Activated CD4-positive, alpha-beta T cell treated with anti-CD3 and anti-CD28 coated beads for 1 hour (primary cell): ENCODE data around the gene MAML1.
"Not testable (repeated sequence)": the region's sequence is repeated elsewhere in the genome, so short reads cannot be mapped to it uniquely, and the experiment has no call there.

Experiments used
- DNase-seq: peaks from one replicate; pipeline ENCODE4 v3.0.0-alpha.2; 2020

Gene MAML1, protein sequence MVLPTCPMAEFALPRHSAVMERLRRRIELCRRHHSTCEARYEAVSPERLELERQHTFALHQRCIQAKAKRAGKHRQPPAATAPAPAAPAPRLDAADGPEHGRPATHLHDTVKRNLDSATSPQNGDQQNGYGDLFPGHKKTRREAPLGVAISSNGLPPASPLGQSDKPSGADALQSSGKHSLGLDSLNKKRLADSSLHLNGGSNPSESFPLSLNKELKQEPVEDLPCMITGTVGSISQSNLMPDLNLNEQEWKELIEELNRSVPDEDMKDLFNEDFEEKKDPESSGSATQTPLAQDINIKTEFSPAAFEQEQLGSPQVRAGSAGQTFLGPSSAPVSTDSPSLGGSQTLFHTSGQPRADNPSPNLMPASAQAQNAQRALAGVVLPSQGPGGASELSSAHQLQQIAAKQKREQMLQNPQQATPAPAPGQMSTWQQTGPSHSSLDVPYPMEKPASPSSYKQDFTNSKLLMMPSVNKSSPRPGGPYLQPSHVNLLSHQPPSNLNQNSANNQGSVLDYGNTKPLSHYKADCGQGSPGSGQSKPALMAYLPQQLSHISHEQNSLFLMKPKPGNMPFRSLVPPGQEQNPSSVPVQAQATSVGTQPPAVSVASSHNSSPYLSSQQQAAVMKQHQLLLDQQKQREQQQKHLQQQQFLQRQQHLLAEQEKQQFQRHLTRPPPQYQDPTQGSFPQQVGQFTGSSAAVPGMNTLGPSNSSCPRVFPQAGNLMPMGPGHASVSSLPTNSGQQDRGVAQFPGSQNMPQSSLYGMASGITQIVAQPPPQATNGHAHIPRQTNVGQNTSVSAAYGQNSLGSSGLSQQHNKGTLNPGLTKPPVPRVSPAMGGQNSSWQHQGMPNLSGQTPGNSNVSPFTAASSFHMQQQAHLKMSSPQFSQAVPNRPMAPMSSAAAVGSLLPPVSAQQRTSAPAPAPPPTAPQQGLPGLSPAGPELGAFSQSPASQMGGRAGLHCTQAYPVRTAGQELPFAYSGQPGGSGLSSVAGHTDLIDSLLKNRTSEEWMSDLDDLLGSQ

DNA sequence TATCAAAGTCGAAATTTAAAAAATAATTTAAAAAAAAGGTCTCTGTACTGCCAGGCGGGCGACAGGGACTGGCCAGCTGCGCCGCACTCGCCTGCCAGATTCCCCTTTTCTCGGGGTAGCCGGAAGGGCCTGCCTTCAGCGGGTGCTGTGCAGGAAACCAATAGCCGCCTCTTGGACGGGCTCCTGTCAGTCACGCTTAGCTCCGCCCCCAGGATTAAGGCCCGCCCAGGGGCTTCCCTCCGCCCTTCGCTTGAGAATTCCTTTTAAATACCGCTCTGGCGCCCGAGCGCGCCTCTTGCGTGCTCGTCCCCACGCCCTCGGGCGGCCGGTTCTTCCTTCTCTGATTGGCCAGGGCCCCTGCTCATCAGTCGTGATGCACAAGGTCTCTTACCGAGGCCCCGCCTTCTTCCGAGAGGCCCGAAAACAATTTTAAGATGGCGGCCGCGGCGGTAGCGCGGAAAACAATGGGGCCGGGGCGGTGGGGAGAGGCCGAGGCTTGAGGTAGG is at the start of gene MAML1:
MAML1 (plus strand) TSS at position 411 of the 506 bp plus-strand sequence. CDS start 291 bp downstream, outside the sequence.
- DNase-seq: peak; percentile 98

DNA sequence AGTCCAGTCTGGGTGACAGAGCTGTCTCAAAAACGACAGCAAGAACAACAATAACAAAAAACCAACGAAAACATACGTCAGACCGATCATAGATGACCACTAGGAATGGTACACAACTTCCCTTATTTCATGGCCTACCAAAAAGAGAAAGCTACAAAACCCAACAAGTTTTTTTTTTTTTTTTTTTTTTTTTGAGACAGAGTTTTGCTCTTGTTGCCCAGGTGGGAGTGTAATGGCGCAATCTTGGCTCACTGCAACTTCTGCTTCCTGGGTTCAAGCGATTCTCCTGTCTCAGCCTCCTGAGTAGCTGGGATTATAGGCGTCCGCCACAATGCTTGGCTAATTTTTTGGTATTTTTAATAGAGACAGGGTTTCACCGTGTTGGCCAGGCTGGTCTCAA is 43.4 kb upstream of the MAML1 start:
- not testable (repeated sequence) for DNase-seq

DNA sequence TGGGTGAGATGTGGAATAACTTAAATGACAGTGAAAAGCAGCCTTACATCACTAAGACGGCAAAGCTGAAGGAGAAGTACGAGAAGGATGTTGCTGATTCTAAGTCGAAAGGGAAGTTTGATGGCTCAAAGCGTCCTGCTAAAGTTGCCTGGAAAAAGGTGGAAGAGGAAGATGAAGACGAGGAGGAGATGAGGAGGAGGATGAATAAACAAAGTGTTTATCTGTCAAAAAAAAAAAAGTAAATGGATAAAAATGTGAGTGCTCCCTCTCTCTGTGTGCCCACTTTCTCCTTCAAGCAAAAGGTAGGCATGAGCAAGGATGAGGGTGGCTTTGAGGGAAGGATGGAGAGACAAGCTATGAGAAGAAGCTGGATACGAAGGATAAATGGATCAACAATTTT is 38.1 kb upstream of the MAML1 start:
- DNase-seq: no peak

DNA sequence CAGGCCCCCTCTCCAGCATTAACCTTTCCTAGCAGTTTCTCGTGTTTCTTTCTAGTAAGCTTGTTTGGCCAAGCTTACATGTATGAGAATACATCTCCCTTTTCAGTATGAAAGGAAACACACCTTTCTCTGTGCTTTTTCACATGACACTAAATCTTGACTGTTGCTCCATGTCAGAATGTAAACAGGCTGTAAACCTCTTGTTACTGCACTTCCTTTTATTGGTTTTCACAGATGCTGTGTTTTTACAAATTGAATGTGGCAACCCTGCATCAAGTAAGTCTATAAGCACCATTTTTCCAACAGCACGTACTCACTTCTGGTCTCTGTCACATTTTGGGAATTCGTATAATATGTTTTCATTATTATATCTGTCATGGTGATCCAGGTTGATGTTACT is 36.0 kb upstream of the MAML1 start:
- DNase-seq: no peak

DNA sequence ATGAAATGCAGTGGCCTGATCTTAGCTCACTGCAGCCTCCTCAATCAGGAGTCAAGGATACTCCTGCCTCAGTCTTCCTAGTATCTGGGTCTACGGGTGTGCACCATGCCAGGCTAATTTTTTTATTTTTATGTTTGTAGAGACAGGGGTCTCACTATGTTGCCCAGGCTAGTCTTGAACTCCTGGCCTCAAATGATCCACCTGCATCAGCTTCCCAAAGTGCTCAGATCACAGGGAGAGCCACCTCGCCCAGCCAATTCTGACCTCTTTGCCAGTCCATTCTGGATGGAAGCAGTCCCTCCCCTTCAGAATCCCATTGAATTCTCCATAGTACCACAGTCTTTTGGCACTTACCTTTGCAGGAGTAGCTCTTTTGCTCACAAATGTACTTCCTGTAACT is 35.5 kb upstream of the MAML1 start:
- no peak for DNase-seq

DNA sequence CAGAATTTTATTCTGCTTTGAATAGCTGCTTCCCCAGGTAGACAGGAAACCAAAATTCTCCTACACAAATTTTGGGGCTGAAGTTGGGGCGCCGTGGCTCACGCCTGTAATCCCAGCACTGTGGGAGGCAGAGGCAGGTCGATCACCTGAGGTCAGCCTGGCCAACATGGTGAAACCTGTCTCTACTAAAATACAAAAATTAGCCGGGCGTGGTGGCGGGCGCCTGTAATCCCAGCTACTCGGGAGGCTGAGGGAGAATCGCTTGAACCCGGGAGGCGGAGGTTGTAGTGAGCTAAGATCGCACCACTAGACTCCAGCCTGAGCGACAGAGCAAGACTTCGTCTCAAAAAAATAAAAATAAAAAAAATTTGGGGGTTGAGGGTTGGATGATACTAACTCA is 35.1 kb upstream of the MAML1 start:
- DNase-seq: not testable (repeated sequence)

DNA sequence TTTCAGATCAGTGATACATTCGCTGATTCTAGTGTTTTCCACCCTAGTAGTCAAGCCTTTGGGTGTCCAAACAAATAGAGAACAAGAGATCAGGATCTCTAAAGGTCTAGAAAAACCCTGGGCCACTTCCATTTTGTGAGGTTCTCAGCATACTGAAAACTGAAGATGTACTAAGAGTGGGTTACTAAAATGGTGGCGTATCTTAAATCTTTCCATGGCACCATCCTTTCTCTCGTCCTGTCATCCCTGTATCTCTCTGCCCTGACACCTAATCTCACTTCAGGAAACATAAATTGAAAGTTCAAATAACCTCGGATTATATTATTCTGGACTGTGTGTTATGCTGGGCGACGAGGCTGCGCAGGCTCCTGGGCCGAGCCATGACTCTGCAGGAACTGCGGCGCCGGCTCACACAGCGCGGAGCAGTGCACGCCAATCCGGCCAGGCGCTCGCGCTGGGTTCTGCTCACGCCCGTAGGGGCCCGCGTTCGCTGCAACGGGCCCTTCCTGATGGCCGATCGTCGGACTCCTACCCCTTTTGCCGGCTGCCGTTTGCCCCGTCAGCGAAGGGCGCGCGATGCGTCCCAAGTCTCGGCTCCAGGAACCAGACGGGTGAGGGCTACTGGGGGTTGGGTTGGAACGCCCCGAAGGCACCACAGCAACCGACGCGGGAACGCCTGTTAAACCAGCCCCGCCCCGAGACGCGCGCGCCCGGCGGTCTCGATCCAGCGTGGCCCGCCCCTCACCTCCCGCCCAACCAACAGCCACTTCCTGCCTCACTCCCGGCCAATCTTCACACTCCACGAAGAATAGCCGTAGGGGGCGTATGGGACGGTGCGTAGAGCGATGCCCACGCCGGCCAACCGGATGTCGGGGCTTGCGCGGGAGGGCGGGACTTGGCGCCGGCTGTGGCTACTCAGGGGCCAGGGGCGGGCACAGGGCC is 34.4 kb upstream of the MAML1 start:
- peak; percentile 98 for DNase-seq

DNA sequence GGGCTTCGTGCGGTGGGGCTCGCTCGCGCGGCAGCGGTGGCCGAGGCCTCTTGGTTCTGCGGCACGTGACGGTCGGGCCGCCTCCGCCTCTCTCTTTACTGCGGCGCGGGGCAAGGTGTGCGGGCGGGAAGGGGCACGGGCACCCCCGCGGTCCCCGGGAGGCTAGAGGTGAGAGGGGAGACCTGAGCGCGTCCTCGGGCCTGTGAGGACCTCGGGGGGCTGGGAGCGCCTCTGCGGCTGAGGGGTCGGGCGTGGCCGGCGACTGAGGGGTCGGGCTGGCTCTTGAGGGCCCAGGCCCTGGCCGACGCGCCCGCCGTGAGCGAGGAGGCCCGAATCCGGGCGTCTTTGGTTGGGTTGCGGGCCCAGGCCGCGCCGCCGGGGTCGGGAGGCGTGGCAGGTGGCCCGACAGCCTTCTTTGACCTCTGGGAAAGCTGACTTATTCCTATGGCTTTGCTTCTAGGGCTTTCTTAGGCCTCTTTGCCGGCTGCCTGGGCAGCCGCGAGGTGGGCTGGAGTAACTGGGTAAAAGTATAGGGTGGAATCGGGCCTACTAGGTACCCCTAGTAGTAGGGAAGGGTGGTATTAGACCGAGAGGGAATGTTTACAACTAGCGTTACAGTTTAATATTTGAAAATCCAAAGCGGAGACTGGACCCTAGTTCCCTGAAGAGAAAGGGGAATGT is 33.5 kb upstream of the MAML1 start, which contains the start of gene CANX:
CANX (plus strand) TSS at position 33 of the 681 bp plus-strand sequence. CDS start 6,715 bp downstream, outside the sequence.
- DNase-seq: no peak

DNA sequence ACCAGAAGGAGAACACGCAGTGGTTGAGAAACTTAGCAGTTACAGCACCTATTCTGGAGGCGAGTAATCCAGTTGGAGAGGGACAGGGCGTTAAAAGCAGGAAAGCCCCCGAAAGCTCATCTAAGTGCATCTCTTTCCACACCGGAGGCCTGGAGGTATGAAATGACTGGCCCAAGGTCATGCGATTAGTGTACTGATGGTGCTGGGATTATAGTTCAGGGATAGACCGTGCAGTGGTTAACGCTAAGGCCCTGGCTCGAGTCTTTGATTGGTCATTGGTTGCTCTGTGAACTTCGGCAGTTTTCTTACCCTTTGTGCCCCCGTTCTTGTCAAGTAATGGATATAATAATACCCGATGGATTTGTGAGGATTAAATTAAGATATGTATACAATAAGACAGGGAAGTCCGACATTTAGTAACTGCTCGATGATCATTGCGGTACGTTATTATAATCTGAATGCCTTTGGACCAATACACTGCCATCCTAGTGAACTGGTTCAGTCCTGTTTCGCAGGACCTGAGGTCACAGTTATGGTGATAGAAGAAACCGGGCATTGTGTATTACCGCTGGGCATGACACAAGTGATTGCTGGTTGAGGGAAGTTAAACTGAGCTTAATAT is 32.9 kb upstream of the MAML1 start:
- no peak for DNase-seq

DNA sequence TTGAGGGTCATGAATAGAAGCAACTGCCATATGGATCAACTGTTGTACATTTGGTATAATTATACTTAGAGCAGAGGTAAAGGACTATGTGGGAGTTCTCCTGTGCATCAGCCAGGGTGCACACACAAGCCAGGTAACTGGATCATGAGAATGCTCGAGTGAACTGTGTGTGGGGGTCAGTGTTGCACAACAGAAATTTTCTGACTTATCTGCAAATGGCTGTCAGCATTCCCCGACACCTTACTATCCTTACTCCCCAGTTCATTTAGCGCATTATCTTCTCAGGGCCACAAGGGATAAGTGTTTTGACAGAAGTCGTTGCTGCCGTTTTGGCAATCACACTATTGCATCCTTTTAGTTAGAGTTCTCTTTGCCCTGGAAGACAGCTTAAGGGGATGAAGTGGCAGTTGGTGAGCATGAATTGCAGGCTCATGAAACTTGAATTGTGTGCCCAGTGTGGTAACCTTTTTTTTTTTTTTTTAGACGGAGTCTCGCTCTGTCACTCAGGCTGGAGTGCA is 32.2 kb upstream of the MAML1 start:
- DNase-seq: no peak

DNA sequence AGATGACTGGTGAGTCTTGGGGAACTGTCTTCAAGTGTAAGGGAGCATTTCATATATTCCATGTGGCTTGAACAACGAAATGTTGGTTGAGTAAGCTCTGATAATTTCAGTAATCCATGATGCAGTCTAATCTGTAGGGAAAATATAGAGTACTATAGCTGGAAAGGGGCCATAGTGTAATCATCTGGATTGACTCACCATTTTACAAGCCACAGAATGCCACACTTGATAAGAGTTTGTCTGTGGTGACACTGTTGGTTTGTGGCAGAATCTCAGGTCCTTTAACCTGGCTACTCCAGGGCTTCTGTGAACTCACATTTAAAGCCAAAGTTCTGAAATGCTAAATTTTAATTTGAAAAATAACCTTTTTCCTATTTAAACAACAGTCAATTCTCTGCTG is 16.3 kb upstream of the MAML1 start:
- DNase-seq: no peak

DNA sequence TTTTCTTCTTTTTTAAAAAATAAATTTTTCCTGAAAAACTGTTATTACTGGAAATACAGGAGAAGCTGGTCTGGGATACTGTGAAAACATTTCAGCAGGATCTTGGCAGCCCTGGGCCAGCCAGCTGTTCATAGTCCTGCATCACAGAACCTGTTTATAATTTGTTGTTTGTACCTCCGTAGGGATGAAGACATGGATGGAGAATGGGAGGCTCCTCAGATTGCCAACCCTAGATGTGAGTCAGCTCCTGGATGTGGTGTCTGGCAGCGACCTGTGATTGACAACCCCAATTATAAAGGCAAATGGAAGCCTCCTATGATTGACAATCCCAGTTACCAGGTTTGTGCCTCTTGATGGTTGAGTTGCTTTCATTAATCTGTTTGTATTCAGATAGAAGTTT is 12.4 kb upstream of the MAML1 start:
- no peak for DNase-seq

DNA sequence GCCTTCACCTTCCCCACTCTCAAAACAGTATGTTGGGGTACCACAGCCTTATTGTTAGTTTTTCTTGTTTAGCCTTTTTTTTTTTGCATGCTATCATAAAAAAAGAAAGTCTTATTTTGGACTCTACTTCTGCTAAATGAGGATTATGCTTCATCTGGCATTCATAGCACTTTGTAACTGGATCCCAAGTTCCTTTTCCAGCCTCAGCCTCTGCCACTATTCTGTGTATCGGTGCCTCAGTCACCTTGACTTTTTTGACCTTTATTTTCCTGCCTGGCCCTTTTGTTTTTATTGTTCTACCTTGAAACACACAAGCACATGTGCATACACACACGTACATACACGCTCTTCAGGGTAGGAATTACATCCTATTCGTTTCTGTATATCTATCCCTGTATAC is 8.5 kb upstream of the MAML1 start:
- no peak for DNase-seq

DNA sequence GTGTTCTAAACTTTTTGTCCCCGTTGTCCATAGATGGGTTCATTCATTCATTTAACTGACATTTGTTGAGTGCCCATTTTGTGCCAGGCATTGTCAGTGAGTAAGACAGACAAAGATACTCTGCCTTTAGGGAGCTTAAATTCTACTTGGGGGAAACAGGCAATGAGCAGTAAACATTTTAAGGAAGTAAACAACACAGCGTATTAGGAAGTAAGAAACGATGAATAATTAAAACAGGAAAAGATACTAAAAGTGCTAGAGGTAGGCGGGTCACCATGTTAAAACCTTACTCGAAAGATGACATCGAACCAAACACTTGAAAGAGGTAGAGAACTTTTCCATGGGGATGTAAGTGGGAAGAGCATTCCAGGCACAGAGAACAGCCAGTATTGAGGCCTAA is 5.5 kb upstream of the MAML1 start:
- DNase-seq: no peak

DNA sequence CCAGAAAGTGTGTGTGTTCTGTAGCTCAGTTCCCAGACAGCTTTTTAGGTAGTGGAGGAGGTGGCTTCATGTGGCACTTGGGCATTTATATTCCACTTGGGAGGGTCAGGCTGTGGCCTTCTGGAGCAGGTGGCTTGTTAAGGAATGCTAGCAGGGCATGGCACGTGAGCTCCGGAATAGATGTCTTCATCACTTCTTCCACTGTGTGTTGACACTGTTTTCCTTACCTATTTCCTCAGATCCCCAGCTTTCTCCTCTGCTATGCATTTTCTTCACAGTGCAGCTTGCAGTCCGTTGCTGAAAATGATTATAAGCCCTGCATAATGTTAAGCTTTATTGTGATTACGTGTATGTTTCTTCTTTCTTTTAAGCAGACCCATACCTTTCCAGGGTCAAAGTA is 3.3 kb upstream of the MAML1 start:
- no peak for DNase-seq

DNA sequence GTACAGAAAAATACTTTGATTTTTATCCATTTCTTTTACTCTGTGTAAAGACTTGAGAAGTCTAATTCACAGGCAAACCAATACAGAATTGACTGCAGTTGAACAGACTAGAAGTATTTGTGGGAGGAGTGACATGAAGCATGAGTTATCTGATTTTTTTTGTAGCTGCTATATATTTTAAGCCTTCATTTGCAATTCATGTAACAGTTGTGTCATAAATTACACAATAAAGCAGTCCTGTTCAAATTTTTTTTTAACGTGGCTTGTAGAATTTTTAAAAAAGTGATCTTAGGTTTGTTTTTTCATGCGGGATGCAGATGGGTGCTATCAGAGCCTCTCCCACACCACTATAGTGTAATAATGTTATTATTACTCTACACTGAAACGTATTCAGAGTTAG is 2.9 kb upstream of the MAML1 start:
- DNase-seq: no peak

DNA sequence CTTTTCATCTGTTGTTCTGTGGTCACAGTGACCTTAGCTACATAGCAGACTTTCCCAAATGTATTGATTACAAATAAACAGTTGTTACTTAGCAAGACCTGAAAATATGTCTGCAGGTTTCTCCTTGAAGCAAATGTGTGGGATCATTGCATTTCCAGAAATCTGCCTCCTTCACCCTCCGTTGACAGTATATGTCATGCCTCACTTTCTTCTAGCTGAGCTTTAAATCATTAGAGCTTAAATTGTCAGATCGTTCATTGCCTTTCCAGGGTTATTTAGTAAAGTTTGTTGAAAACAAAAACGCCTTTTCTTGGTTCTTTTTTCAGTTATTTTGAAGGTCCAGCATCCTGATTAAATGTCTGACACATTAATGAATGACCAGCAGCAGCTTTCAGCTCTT is 2.3 kb upstream of the MAML1 start:
- no peak for DNase-seq

DNA sequence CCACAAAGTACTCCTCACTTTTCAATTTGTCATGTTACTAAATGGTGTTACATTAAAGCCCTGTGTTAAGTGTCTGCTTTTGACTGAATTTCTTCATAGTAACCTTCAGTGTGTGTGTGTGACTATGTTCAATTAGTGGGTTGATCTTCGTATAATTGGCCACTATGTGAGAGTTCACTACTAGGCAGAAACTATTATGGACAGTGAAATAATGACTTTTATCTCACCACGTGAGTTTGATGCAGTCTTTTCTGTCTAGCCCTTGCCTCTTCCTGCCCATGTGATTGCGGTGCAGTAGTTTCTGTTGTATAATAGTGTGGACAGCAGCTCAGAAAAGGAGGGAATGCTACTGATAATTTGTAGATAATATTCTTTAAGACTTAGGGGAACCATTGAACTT is 1.8 kb upstream of the MAML1 start:
- DNase-seq: no peak

DNA sequence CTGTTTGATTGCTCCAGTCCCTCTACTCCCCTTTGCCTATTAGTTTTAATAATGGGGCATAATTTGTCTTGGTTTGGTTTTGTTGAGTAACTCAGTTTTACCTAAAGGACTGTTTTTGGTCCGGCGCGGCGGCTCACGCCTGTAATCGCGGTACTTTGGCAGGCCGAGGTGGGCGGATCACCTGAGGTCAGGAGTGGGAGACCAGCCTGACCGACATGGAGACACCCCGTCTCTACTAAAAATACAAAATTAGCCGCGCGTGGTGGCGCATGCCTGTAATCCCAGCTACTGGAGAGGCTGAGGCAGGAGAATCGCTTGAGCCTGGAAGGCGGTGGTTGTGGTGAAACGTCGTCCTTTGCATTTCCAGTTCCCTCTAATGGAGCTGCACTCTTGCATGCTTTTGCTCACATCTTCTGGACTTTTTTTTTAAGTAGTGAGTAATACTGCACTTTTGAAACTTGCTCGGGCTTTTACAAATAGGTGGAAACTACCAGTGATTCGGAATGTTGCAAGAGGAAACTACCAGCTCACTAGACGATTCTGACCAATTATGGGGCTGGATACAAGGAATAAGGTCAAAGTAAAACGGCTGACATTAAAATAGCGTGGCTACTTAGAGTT is 721 bp upstream of the MAML1 start:
- no peak for DNase-seq
